H1 (cell line): ENCODE measurements around the gene ERI3. TPM values are rescaled to one million over a fixed set of nuclear protein-coding genes. Genes with fewer than 3 reads are reported as not detected.

ENCODE experiments used
- CTCF ChIA-PET: fragments of 300-600 bp; sonication (Branson Sonifier 250); formaldehyde crosslinking; loops from one replicate; lab custom pipeline; 2021; ENCODE audit not compliant: partially characterized antibody; lab: Charles Lee
- POLR2A ChIA-PET: fragments of 300-600 bp; sonication (Branson Sonifier 250); formaldehyde crosslinking; loops from one replicate; lab custom pipeline; 2021; ENCODE audit warnings: inconsistent platforms; ENCODE audit not compliant: partially characterized antibody; lab: Charles Lee
- DNase-seq, 2 experiments: peaks; one replicate each; pipeline versions ENCODE4 v3.0.0 to v3.0.0-alpha.2; 2010 to 2022; ENCODE audit warnings: low spot score in 2 of 2, low read depth in 1 of 2, mixed read lengths in 1 of 2
- FAIRE-seq: peaks from 2 replicates; lab custom pipeline; 2011; peaks lifted over from hg19 to GRCh38; lab: Jason Lieb, UNC
- H2AFZ ChIP-seq: 2 replicates; pipeline ENCODE4 v1.8.1; 2012; ENCODE audit warnings: low read length, inconsistent platforms
- H2AK5ac ChIP-seq: 2 replicates; pipeline ENCODE4 v1.6.1; 2013; ENCODE audit warnings: low read depth, low read length
- H2BK120ac ChIP-seq: replicated peaks from 2 replicates; pipeline ENCODE3; 2013; ENCODE audit warnings: low read depth, low read length, inconsistent platforms
- H2BK12ac ChIP-seq: 2 replicates; pipeline ENCODE4 v1.6.1; 2013; ENCODE audit warnings: low read depth, low read length
- H2BK15ac ChIP-seq: 2 replicates; pipeline ENCODE4 v1.6.1; 2013; ENCODE audit warnings: low read length
- H2BK20ac ChIP-seq: 2 replicates; pipeline ENCODE4 v1.6.1; 2013; ENCODE audit warnings: low read length
- H2BK5ac ChIP-seq: 2 replicates; pipeline ENCODE4 v1.6.1; 2013; ENCODE audit warnings: low read depth, low read length
- H3K14ac ChIP-seq: 2 replicates; pipeline ENCODE4 v1.6.1; 2013; ENCODE audit warnings: inconsistent platforms; ENCODE audit not compliant: insufficient read length
- H3K18ac ChIP-seq: 2 replicates; pipeline ENCODE4 v1.6.1; 2013; ENCODE audit warnings: low read length; ENCODE audit errors: extremely low read depth
- H3K23ac ChIP-seq: 2 replicates; pipeline ENCODE4 v1.6.1; 2013; ENCODE audit warnings: inconsistent platforms; ENCODE audit not compliant: insufficient read length
- H3K23me2 ChIP-seq: 2 replicates; pipeline ENCODE4 v1.6.1; 2013; ENCODE audit warnings: low read depth, low read length
- H3K27ac ChIP-seq: 2 replicates; pipeline ENCODE4 v1.6.1; 2011; ENCODE audit warnings: low read depth, low read length, inconsistent platforms
- H3K27me3 ChIP-seq, 4 experiments: replicated peaks in 1 of 4; 1 replicate in 1 of 4; 2 replicates in 3 of 4; pipeline versions ENCODE4 v1.6.1 to v1.8.1; 2011 to 2013; ENCODE audit warnings: low read length in 3 of 4, mild to moderate bottlenecking in 3 of 4, inconsistent platforms in 2 of 4, mixed read lengths in 2 of 4, moderate library complexity in 1 of 4; ENCODE audit not compliant: control insufficient read depth in 3 of 4, insufficient read depth in 3 of 4; ENCODE audit errors: extremely low read depth in 1 of 4
- H3K36me3 ChIP-seq, 4 experiments: 2 replicates each; pipeline versions ENCODE4 v1.6.1 to v1.8.1; 2011 to 2013; ENCODE audit warnings: mild to moderate bottlenecking in 4 of 4, low read length in 3 of 4, moderate library complexity in 2 of 4, control low read depth in 1 of 4, inconsistent platforms in 1 of 4; ENCODE audit not compliant: insufficient read depth in 4 of 4, control insufficient read depth in 2 of 4
- H3K4ac ChIP-seq: replicated peaks from 2 replicates; pipeline ENCODE3; 2013; ENCODE audit warnings: low read length, low read depth, mixed read lengths, inconsistent platforms; ENCODE audit not compliant: insufficient read length
- H3K4me1 ChIP-seq, 4 experiments: replicated peaks in 1 of 4; 1 replicate in 1 of 4; 2 replicates in 3 of 4; pipeline versions ENCODE4 v1.6.1 to v1.8.1; 2011 to 2013; ENCODE audit warnings: low read length in 3 of 4, inconsistent platforms in 2 of 4, mixed read lengths in 1 of 4; ENCODE audit not compliant: insufficient read depth in 4 of 4, control insufficient read depth in 3 of 4
- H3K4me2 ChIP-seq, 2 experiments: 2 replicates each; pipeline versions ENCODE4 v1.6.1 to v1.8.1; 2011 to 2013; ENCODE audit warnings: low read depth in 2 of 2, low read length in 2 of 2, control low read depth in 1 of 2, inconsistent platforms in 1 of 2, mild to moderate bottlenecking in 1 of 2; ENCODE audit not compliant: insufficient read depth in 1 of 2
- H3K4me3 ChIP-seq, 4 experiments: fragments of 200-600, 300-600 bp in 1 of 4; sonication (generic), shearing (Covaris generic), sonication (Bioruptor Twin) in 1 of 4; 2 replicates each; pipeline versions ENCODE4 v1.5.1 to v1.8.1; 2011 to 2016; ENCODE audit warnings: low read length in 4 of 4, low read depth in 3 of 4, control low read depth in 2 of 4, inconsistent platforms in 2 of 4, mild to moderate bottlenecking in 2 of 4, mixed read lengths in 1 of 4, moderate library complexity in 1 of 4; ENCODE audit not compliant: insufficient read depth in 2 of 4; ENCODE audit errors: extremely low read depth in 1 of 4
- H3K56ac ChIP-seq: replicated peaks from 2 replicates; pipeline ENCODE3; 2013; ENCODE audit warnings: low read depth, mild to moderate bottlenecking, mixed read lengths, low read length, inconsistent platforms; ENCODE audit not compliant: insufficient read length
- H3K79me1 ChIP-seq: 2 replicates; pipeline ENCODE4 v1.6.1; 2013; ENCODE audit warnings: low read depth, low read length, control low read depth
- H3K79me2 ChIP-seq, 2 experiments: 2 replicates each; pipeline versions ENCODE4 v1.6.1 to v1.8.1; 2012 to 2013; ENCODE audit warnings: low read length in 2 of 2, mild to moderate bottlenecking in 2 of 2, inconsistent platforms in 1 of 2; ENCODE audit not compliant: insufficient read depth in 2 of 2, control insufficient read depth in 1 of 2
- H3K9ac ChIP-seq, 4 experiments: replicated peaks in 1 of 4; 1 replicate in 1 of 4; 2 replicates in 3 of 4; pipeline versions ENCODE4 v1.6.1 to v1.8.1; 2011 to 2013; ENCODE audit warnings: low read depth in 3 of 4, low read length in 3 of 4, control low read depth in 2 of 4, mild to moderate bottlenecking in 2 of 4, moderate library complexity in 2 of 4, inconsistent platforms in 1 of 4; ENCODE audit errors: extremely low read depth in 1 of 4
- H3K9me3 ChIP-seq, 2 experiments: 2 replicates each; pipeline versions ENCODE4 v1.6.1 to v1.8.1; 2012 to 2013; ENCODE audit warnings: mild to moderate bottlenecking in 2 of 2, moderate library complexity in 2 of 2, control low read depth in 1 of 2, inconsistent platforms in 1 of 2, low read depth in 1 of 2, low read length in 1 of 2, mixed read lengths in 1 of 2; ENCODE audit not compliant: insufficient read depth in 2 of 2
- H4K20me1 ChIP-seq, 2 experiments: replicated peaks in 1 of 2; 2 replicates each; pipeline versions ENCODE3 to v1.8.1; 2011 to 2013; ENCODE audit warnings: inconsistent platforms in 2 of 2, low read length in 2 of 2, mild to moderate bottlenecking in 1 of 2; ENCODE audit not compliant: insufficient read depth in 2 of 2, control insufficient read depth in 1 of 2
- H4K5ac ChIP-seq: 2 replicates; pipeline ENCODE4 v1.6.1; 2013; ENCODE audit warnings: low read length, low read depth, mixed read lengths, inconsistent platforms; ENCODE audit not compliant: insufficient read length
- H4K8ac ChIP-seq: 2 replicates; pipeline ENCODE4 v1.8.0; 2013; ENCODE audit warnings: mild to moderate bottlenecking, moderate library complexity, low read length, inconsistent platforms; ENCODE audit not compliant: insufficient read depth; ENCODE audit errors: extremely low read depth
- H4K91ac ChIP-seq: replicated peaks from 2 replicates; pipeline ENCODE3; 2013; ENCODE audit warnings: low read length, mixed read lengths, inconsistent platforms; ENCODE audit not compliant: insufficient read length
- ASH2L ChIP-seq: fragments of 200-600, 300-600 bp; sonication (generic); IDR thresholded peaks from one replicate; pipeline ENCODE4 v1.7.1; 2017; ENCODE audit warnings: low read length
- EP300 ChIP-seq, 2 experiments: IDR thresholded peaks; 1 replicate in 1 of 2; 2 replicates in 1 of 2; pipeline ENCODE4 v1.6.1; 2011 to 2012; ENCODE audit warnings: low read depth in 2 of 2, low read length in 2 of 2, mild to moderate bottlenecking in 2 of 2, borderline replicate concordance in 1 of 2, inconsistent platforms in 1 of 2, moderate library complexity in 1 of 2
- FOSL1 ChIP-seq: IDR thresholded peaks from 2 replicates; pipeline ENCODE4 v1.6.1; 2011; ENCODE audit warnings: mild to moderate bottlenecking, low read depth, low read length, moderate library complexity; ENCODE audit not compliant: insufficient read depth
- GTF2F1 ChIP-seq: IDR thresholded peaks from 2 replicates; pipeline ENCODE4 v1.6.1; 2012; ENCODE audit warnings: low read depth, low read length, improper control_type of control experiment, borderline replicate concordance
- HDAC2 ChIP-seq, 2 experiments: fragments of 300-600 bp in 1 of 2; sonication (generic) in 1 of 2; IDR thresholded peaks; 2 replicates each; pipeline ENCODE4 v1.6.1; 2011 to 2012; ENCODE audit warnings: low read depth in 2 of 2, low read length in 2 of 2, mild to moderate bottlenecking in 2 of 2, moderate library complexity in 2 of 2, borderline replicate concordance in 1 of 2, inconsistent platforms in 1 of 2
- MAFK ChIP-seq: IDR thresholded peaks from 2 replicates; pipeline ENCODE4 v1.6.1; 2012; ENCODE audit warnings: low read depth, mild to moderate bottlenecking, improper control_type of control experiment, low read length
- RNF2 ChIP-seq: fragments of 200-900, 300-1000 bp; sonication (generic); IDR thresholded peaks from 2 replicates; pipeline ENCODE4 v1.7.1; 2016; ENCODE audit warnings: borderline replicate concordance, low read depth, mild to moderate bottlenecking, antibody characterized with exemption, low read length; ENCODE audit not compliant: poor library complexity, severe bottlenecking; ENCODE audit errors: missing control alignments
- SIN3A ChIP-seq, 2 experiments: IDR thresholded peaks in 1 of 2; conservative IDR thresholded peaks in 1 of 2; 2 replicates each; pipeline ENCODE4 v1.6.1; 2011 to 2012; ENCODE audit warnings: low read length in 2 of 2, improper control_type of control experiment in 1 of 2, low read depth in 1 of 2, mild to moderate bottlenecking in 1 of 2
- SRF ChIP-seq: IDR thresholded peaks from 2 replicates; pipeline ENCODE4 v1.6.1; 2011; ENCODE audit warnings: mild to moderate bottlenecking, low read depth, low read length, moderate library complexity
- SUZ12 ChIP-seq: fragments of 200-600 bp; sonication (generic); IDR thresholded peaks from 2 replicates; pipeline ENCODE4 v1.6.1; 2012; ENCODE audit warnings: mild to moderate bottlenecking, inconsistent platforms, low read length, moderate library complexity, mixed read lengths
- WGBS, 2 experiments: shearing (Covaris generic) in 1 of 2; methylation state at CpG; one replicate each; pipeline versions ENCODE4 v1.1.6 to v1.1.7; 2013 to 2015; ENCODE audit warnings: low lambda C conversion rate in 2 of 2, mixed read lengths in 2 of 2, inconsistent platforms in 1 of 2, low coverage in 1 of 2, missing lambda C conversion rate in 1 of 2; ENCODE audit not compliant: insufficient replicate concordance in 2 of 2, insufficient coverage in 1 of 2, insufficient read length in 1 of 2; ENCODE audit errors: extremely low coverage in 1 of 2, missing lambda C conversion rate in 1 of 2; 5-methylcytosine and 5-hydroxymethylcytosine counted together
- polyA plus RNA-seq, 7 experiments: library from polyadenylated mRNA; depleted of rRNA in 3 of 7; stranded (reverse) in 5 of 7; unstranded in 2 of 7; fragments of >200 nt in 5 of 7; fragments of 200-250 nt in 2 of 7; gene quantifications; 1 replicate in 5 of 7; 2 replicates in 1 of 7; 4 replicates in 1 of 7; pipeline versions ENCODE4 v1.2.1 to v1.2.3, GENCODE V29; 2011 to 2013; ENCODE audit warnings: missing spikeins in 2 of 7, mixed read lengths in 2 of 7
- total RNA-seq: library from RNA; stranded (reverse); fragmentation: NEBNext Ultra II Directional; extraction: Animal tissue kit (Norgen Biotek cat#: 25700); gene quantifications from 2 replicates; pipeline ENCODE4 v1.2.1, GENCODE V29; 2021

Gene ERI3
- total and polyA plus RNA-seq, 2 of the 8 experiments (the other 6 are each of a cell fraction or from before 2014, with no cell fraction given), result 81.1 to 199 TPM

DNA sequence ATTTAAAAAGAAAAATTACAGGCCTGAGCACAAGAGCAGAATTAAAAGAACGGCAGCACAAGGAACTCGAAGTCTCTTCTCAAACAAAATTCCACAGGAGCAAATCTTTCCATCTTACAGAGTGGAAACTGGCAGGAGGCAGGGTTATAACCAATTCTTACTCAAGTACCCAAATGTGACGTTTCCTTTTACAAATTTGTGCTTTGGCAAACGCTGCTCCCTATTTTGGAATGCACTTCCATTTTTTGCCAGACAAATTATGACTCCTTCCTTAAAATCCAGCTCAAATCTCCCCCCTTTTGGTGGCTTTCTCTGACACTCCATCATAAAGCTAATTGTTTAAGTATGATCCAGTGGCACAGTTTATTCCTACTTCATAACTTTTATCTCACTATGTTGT is 7.8 kb downstream of the ERI3 start:
- Histone ChIP-seq H4K8ac (no peak overlapping the region), H3K4me1 (peaks cover 0 to 14% (median 2%) of the 10 kb centered on the region in 4 experiments; a peak in 4 of 7 replicates), H4K91ac (no peak overlapping the region), H4K5ac (no peak overlapping the region), H3K18ac (no peak overlapping the region), H3K4me2 (no peak overlapping the region), H2BK120ac (no peak overlapping the region), H3K36me3 (peaks cover 0 to 2% (median 0%) of the 10 kb centered on the region in 4 experiments; a peak in 1 of 8 replicates), H3K27ac (no peak overlapping the region), H3K27me3 (no peaks in the 10 kb centered on the region), H2BK15ac (no peak overlapping the region), H3K23me2 (no peaks in the 10 kb centered on the region), H3K9me3 (no peaks in the 10 kb centered on the region), H2BK12ac (no peak overlapping the region), H3K23ac (no peak overlapping the region), H3K9ac (no peak overlapping the region), H3K56ac (no peak overlapping the region), H3K4ac (no peak overlapping the region), H2AK5ac (no peak overlapping the region), H3K79me2 (peaks cover 9 to 76% of the 10 kb centered on the region in 2 experiments; a peak in 3 of 4 replicates), H3K4me3 (no peak overlapping the region), H2BK5ac (no peak overlapping the region), H2BK20ac (no peak overlapping the region), H3K14ac (no peak overlapping the region), H4K20me1 (peaks cover 2 to 8% of the 10 kb centered on the region in 2 experiments), H2AFZ (no peak overlapping the region), H3K79me1 (peaks cover 8% of the 10 kb centered on the region)
- ChIA-PET POLR2A (interaction anchor here (1.6 kb wide), 1 partner anchor 8 kb away, joined by 4 read pairs; no protein-coding TSS in a partner anchor), CTCF (interaction anchor here (0.5 to 1.4 kb wide), 8 partner anchors 9 to 267 kb away, joined by 3 to 4 read pairs (median 3); no protein-coding TSS in a partner anchor)
- FAIRE-seq (no peak), DNase-seq (no peak)
- TF ChIP-seq SRF (no peak), SIN3A (conservative IDR thresholded peaks at IDR 0.05 in 1 of 2, IDR thresholded peaks at IDR 0.05 in 1 of 2; ENCODE audit: low read depth in 1 of 2, low read length in 2 of 2) (no peak), MAFK (no peak), RNF2 (no peak), HDAC2 (IDR thresholded peaks at IDR 0.05; ENCODE audit: borderline replicate concordance in 1 of 2, low read depth in 2 of 2, low read length in 2 of 2) (no peak), FOSL1 (no peak), EP300 (IDR thresholded peaks at IDR 0.05; ENCODE audit: borderline replicate concordance in 1 of 2, low read depth in 2 of 2, low read length in 2 of 2) (no peak), SUZ12 (no peak), GTF2F1 (no peak), ASH2L (no peak)
- WGBS, 2 experiments, result 86% methylated on average over 4 of the region's 4 CpGs; no CpG with 5 or more reads in 1 of the 2 experiments
